HG02642 (cell line): ENCODE measurements around the gene PIGP.
"Not testable (repeated sequence)": the region's sequence is repeated elsewhere in the genome, so short reads cannot be mapped to it uniquely, and the experiment has no call there.

Source experiments
- ATAC-seq: cut with Tn5 transposase; IDR thresholded peaks from one replicate; pipeline ENCODE4 v1.9.1; 2021; ENCODE audit warnings: mild to moderate bottlenecking; ENCODE audit not compliant: unreplicated experiment, poor library complexity

Gene PIGP

DNA sequence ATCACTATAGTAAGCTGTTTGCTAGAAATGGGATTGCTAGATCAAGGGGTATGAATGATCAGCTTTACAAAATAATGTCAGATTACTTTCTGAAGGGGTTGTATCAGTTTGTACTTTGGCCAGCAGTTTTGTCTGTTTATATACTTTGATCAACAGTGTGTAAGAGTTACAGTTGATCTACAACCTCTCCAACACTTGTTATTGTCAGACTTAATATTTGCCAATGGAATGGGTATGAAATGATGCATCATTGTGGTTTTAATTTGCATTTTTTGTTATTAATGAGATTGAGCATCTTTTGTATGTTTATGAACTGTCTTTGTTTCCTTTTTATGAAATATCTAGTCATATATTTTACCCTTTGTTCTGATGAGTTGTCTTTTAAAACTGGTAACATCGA, 4.5 kb upstream of the PIGP start:
- no peak for ATAC-seq

DNA sequence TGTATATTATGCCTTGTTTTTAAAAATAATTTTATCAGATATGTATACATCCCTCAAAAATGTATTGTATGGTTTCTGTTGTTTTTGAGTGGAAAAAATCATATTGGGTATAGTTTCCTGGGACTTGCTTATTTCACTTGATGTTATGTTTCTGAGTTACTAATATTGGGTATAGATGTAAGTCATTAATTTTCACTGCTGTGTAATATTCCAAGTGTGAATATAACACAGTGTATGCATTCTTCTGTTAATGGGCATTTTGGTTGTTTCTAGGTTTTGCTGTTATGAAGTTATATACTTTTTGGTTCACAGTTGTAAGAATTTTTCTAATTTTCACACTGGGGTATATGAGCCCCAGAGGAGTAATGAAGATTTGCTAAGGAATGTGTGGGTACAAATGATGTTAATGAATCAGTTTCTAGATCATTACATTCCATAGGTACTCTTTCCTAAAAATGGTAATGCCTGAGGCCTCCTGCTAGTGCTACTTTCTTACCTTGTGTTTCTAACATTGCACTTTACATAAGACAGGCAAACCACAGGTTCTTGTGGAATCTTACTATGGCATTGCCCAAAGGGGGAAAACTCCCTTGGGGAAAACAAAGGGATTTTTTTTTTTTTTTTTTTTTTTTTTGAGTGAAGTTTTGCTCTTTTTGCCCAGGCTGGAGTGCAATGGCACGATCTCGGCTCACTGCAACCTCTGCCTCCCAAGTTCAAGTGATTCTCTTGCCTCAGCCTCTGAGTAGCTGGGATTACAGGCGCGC, 3.4 kb upstream of the PIGP start:
- ATAC-seq: no peak

DNA sequence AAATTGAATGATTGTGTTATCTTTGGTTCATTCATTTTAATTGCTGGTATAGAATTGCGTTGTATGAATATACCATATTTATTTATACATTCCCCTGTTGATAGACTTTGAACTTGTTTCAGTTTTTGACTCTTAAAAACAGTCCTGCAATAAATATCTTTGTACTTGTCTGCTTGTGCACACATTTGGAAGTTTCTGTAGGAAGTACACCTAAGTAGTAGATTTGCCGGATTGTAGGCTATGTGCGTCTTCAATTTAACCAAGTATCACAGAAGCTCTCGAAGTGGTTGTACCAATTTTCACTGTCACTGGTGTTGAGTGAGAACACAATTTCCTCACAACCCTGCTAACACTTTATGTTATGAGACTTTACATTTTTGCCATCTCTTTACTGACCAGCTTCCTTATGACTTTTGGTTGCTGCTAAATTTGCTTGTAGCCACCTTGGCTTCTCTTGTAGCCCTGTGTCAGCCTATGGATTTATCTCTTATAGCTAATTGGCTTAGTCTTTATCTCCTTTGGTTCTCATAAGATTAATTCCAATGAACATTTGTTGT, 2.4 kb upstream of the PIGP start:
- ATAC-seq: no peak

DNA sequence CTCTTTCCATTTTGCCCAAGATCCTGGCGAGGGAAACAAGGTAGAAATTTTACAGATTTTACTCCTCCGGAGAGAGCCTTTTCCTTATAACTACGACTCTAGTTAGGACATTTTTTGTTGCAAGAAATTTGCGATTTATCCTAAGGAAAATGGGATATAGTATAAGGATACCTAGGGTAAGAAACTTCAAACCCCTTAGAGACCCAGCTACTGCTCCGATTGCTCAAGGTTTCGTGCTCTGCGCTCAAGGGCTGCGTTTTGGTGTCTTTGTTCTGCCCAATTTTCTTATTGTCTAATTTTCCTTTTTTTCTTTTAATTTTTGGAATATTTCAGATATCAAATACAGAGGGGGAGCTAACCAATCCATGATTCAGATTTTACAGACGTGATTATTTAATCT, 1.7 kb upstream of the PIGP start:
- no peak for ATAC-seq

DNA sequence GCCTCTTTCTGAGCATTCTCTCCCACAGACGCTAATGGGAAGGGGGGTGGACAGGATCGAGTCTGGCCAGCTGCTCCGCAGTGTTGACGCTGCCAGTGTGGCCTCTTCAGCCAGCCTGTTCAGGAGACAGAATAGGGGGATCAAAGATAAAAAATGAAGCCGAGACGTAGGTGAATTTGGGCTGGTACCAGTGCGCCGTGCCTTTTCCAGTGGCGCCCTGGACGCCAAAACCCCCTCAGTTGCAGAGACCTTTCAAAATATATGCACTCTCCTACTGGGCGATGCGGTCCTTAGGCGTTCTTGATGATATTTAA, 1.3 kb upstream of the PIGP start:
- no peak for ATAC-seq

DNA sequence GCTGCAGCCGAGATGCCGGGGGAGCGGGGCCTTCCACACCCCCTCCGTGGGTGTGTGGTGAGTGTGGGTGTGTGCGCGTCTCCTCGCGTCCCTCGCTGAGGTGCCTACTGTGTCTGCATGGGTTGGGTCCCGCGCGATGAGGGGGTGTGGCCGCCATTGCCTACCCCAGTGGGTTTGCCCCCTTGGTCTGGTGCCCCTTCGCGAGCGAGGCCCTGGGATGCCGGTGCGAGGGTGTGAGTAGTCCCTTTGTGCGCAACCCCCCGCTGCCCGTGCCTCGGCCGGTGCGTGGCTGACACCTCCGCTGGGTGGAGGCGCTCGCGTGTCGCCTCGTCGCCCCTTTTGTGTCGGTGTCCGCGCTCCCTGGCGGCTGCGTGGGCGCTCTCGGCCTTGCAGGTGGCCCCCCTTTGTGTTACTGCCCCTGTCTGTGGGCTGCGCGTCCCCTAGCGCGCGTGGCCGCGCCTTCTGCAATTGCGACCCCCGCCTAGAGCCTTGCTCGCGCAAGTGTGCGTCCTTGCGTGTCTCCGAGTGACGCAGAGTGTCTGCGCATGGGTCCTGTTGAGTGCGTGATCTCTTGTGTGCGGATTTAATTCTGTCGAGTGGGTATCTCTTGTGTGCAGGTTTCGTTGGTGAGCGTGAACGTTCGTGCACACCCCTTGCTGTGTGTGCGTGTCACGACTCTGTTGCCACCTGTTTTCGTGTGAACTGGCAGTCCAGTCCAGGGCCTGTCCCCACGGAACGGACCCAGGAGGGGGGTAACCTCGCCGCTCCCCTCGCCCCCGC, 736 bp upstream of the PIGP start:
- ATAC-seq: peak; percentile 41

DNA sequence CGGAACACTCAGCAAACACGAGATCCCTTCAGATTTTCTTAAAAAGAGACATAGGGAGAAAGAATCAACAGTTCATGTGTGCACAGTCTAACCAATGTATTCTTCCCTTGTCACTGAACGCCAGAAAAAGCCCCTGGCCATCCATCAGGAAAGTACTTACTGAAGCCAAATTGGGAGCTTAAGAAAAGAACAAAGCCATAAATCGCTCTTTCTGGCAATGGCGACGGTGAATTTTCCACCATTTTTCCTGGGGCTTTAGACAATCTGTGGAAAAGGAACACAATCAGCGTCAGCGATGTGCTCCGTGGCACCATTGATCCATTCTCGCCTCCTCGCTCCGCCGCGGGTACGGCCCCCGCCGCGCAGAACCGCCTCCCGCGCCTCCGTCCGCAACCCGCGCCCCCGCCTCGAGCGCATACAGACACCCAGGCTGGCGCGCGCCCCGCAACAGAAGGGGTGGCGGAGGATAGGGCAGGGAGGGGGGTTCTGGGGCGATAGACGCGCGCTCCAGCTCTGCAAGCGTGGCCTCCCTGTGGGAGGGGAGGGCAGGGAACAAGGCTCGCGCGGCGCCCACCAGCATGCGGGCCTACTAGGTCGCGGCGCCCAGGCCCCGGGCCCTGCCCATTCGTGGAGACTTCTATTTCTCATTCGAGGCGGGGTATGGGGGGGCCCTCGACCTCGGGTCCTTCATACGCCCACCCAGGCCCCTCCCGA, 440 bp downstream of the PIGP start:
- ATAC-seq: peak; percentile 46

DNA sequence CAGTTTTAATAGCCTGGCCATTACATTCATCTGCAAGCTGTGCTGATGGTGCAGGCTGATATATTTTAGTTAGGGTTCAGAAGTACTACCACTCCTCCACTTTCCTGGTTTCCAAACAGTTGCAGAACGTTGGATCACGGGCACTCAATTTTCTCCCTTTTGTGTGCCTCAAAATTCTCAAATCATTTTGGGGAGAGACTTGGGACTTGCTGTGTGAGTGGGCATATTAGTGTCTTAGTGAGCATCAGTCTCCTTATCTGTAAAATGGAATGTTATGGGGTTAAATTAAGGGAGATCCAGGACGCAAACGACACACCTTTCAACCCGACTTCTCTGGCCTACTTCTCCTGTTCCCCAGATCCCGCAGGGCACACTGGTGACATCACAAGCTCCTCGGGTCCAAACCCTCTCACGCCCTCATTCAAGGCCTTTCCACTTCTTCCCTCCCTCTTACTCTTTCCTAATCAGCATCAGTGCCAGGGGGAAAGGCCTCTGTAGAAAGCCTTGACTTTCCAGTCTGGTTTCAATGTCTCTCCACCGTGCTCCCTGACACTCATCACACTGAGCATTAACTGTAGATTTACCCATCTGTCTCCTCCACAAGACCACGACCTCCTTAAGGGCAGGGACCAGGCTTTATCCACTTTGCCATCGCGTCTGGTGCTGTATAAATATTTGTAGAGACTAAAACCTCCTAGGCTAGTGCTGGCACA, 1.2 kb downstream of the PIGP start:
- ATAC-seq: no peak

DNA sequence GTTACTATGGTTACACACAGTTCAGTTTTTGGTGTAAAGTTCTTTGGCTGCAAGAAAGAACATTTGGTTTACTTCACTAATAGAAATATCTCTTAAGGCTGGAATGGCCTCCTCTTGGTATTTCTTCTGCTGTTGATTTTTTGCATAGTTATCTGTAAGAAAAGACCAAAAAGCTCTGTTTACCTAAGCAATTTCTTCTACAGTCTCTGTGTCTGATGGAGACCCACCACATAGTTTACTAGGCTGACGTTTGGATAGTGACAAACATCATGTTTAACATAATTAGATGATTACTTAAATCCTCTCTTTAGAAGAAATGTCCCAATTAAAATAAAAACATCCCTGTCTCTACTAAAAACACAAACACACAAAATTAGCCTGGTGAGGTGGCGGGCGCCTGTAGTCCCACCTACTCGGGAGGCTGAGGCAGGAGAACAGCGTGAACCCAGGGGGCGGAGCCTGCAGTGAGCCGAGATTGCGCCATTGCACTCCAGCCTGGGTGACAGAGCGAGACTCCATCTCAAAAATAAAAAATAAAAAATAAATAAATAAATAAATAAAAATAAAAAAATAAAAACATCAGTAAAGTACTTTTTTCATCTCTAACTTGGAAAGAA, 7.2 kb downstream of the PIGP start:
- ATAC-seq: no peak

DNA sequence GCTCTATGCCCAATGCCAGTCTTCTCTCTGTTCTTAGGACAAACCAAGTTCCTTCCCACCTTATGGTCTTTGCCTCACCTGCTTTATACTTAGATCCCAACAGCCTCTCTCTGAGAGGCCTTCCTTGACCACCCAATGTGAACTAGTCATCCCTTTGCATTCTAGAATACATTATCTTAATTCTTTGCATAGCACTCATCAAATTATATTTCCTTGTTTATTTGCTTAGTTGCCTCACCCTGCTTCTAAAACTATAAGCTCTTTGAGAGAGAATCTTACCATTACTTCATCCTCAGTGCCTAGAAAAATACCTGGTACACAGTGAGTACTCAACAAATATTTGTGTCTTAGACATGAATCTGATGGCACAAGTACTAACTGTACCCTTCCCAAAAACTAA, 8.0 kb downstream of the PIGP start:
- ATAC-seq: no peak

DNA sequence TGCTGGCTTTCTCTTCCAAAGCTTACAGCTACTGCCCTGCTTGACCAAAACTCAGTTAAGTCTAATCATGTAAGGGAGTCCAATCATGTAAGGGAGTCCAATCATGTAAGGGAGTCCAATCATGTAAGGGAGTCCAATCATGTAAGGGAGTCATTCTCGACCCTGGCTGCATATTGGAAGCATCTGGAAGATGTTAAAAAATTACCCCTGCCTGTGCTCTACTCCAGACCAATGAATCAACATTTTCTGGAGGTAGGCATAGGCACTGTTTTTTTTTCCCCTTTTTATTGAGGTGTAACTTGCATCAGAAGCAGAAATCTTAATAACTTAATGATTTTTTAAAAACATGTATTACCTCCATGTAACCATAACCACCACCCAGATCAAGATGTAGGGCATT, 9.4 kb downstream of the PIGP start:
- ATAC-seq: no peak

DNA sequence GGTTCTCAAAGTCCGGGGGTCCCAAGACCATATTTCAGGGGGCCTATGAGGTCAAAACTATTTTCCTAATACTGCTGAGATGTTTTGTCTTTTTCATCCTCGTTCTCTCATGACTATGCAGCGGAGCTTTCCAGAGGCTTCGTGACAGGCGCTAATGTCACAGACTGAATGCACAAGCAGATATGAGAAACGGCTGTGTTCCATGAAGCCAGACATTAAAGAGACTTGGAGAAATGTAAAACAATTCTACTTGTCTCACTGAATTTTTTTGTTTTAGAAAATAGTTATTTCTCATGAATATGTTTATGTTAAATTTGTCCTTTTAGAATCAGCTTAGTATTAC, 10.3 kb downstream of the PIGP start:
- ATAC-seq: no peak

DNA sequence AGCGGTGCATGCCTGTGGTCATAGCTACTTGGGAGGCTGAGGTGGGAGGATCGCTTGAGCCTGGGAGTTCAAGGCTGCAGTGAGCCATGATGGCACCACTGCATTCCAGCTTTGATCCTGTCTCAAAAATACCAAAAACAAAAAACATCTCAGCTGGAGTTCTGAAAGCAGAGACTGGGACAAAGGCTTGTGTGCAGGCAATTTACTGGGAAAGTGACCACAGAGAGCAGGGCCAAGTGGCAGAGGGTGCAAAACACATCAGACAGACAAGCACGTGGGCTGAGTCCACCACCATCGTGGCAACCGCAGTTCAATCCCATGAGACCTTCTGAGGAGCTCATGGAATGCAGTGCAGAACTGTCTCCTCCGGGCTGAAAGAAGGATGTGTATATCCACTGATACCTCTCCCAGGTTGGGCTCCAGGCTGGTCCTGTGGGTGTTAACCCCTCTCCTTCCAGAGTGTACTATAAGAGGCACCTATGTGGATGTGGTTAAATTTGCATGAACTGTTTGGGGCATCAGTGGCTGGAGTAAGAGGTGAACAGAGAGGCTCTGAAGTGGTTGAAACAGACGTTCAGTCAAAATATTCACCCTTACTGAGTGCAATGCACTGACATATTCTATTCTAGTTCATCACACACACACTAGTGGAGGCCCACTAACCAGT, 10.8 kb downstream of the PIGP start:
- no peak for ATAC-seq

DNA sequence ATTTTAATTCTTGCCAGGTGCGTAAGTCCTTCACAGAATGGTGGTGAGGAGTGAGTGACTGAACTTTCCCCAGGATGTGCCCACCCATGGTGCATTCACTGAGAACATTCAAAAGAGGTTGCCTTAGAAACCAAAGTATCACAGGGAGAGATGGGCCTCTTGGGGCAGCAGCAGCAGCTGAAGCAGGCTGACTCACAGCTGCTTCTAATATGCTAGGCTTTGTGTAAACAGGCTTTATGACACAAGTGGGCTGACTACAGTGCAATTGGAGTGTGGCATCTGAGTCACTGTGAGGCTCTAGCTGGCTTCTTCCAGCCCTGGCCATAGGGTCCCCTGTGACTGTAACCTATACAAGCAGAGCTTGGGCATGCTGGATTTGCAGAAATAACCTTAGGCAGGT, 12.6 kb downstream of the PIGP start:
- ATAC-seq: no peak

DNA sequence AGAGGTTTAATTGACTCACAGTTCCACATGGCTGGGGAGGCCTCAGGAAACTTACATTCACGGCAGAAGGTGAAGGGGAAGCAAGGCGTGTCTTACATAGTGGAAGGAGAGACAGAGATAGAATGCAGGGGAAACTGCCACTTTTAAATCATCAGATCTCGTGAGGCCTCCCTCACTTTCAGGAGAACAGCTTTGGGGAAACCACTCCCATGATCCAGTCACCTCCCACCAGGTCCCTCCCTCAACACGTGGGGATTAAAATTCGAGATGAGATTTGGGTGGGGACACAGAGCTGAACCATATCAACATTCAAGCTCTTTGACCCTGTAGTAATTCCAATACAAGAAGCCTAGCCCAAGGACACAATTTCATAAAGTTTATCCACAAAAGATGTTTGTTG, 13.7 kb downstream of the PIGP start:
- ATAC-seq: no peak

DNA sequence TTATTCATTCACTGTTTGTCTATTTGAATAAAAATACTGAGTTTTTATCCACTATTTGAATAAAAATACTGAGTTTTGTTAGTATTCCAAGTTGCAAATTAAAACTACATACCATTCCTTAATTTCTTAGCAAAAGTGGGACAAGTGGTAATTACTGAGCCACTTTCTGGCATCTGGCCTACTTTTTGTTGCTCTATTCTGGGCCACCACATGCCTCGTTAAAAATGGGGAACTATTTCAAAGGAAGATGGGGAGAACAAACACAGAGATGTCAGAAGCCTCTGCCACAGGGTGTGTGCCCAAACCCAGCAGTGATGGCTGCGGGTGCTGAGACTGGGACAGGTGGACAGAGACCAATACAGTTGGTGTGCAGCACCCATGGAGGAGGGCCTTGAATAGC, 14.6 kb downstream of the PIGP start:
- ATAC-seq: no peak

DNA sequence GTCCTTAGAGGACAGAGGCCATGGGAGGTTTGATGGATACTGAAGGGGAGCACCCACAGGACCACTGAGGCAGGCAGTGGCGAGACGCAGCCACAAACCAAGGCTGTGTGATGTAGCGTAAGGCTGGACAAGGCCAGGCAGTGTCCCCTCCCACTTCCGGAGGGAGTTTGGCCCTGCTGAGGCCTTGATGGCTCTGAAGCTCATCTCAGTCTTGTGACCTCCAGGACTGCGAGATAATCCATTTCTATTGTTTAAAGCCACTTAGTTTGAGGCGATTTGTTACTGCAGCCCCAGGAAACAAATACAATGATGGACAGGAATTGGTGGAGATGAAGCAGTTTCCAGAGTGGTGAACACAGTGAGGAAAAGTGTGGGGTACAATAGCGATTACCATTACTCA, 15.3 kb downstream of the PIGP start:
- ATAC-seq: no peak

DNA sequence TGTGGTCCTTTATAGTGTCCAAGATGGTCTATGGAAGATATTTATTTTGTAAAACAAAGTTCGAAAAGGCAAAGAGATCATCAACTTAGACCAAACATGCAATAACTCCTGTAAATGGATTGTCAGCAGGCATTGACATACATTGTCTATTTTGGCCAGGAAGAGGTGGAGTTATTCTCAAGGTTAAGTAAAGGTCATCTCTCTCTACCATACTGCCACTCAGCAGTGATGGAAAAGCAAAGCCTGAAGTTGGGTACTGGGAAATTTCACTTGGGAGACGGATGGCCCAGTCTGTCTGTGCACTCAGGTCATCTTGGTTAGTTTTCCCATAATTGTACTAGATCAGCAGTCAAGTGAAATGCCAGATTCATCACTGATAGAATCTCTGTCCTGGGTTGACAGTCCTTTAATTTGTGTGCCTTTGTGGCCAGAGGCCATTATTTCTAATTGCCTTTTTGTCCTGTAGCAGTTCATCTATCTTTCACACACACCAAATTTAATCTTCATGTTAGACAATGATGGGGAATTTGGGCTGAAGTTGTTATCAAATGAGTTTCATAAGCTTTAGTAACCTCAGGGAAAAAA, 17.5 kb downstream of the PIGP start:
- no peak for ATAC-seq

DNA sequence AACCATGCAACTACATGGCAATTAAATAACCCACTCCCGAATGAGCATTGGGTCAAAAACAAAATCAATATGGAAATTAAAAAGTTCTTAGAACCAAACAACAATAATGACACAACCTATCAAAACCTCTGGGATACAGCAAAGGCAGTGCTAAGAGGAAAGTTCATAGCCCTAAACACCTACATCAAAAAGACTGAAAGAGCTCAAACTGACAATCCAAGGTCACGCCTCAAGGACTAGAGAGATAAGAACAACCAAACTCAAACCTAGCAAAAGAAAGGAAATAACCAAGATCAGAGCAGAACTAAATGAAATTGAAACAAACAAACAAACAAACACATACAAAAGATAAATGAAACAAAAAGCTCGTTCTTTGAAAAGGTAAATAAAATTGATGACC, 23.1 kb downstream of the PIGP start:
- not testable (repeated sequence) for ATAC-seq
